Mesenchymal stem cell (in vitro differentiated cells and primary cell): ENCODE data around the gene ZDHHC13.

Experiments
- DNase-seq: peaks from one replicate; pipeline ENCODE4 v3.0.0-alpha.2; 2013
- H2AFZ ChIP-seq: one replicate; pipeline ENCODE4 v1.6.1; 2013; ENCODE audit warnings: low read depth, mild to moderate bottlenecking, control low read depth, inconsistent platforms, low read length, moderate library complexity
- H2AK5ac ChIP-seq: 2 replicates; pipeline ENCODE4 v1.6.1; 2013; ENCODE audit warnings: low read length, moderate library complexity, mild to moderate bottlenecking, inconsistent platforms; ENCODE audit not compliant: severe bottlenecking
- H2BK120ac ChIP-seq: one replicate; pipeline ENCODE4 v1.6.1; 2013; ENCODE audit warnings: low read depth, mild to moderate bottlenecking, inconsistent platforms, low read length, moderate library complexity
- H2BK12ac ChIP-seq, 2 experiments: one replicate each; pipeline ENCODE4 v1.6.1; 2013; ENCODE audit warnings: inconsistent platforms in 2 of 2, low read length in 2 of 2, mild to moderate bottlenecking in 2 of 2, moderate library complexity in 2 of 2, control low read depth in 1 of 2
- H2BK15ac ChIP-seq: one replicate; pipeline ENCODE4 v1.6.1; 2013; ENCODE audit warnings: mild to moderate bottlenecking, low read depth, inconsistent platforms; ENCODE audit not compliant: poor library complexity, severe bottlenecking
- H2BK5ac ChIP-seq: 2 replicates; pipeline ENCODE4 v1.6.1; 2013; ENCODE audit warnings: low read depth, mild to moderate bottlenecking, low read length, control low read depth, inconsistent platforms; ENCODE audit not compliant: poor library complexity, severe bottlenecking
- H3K14ac ChIP-seq, 2 experiments: one replicate each; pipeline ENCODE4 v1.6.1; 2013; ENCODE audit warnings: inconsistent platforms in 2 of 2, low read length in 2 of 2, control low read depth in 1 of 2, mild to moderate bottlenecking in 1 of 2, moderate library complexity in 1 of 2
- H3K18ac ChIP-seq, 2 experiments: one replicate each; pipeline ENCODE4 v1.6.1; 2013; ENCODE audit warnings: inconsistent platforms in 2 of 2, low read length in 2 of 2, control low read depth in 1 of 2, low read depth in 1 of 2, mild to moderate bottlenecking in 1 of 2
- H3K23ac ChIP-seq, 2 experiments: one replicate each; pipeline ENCODE4 v1.6.1; 2013; ENCODE audit warnings: inconsistent platforms in 2 of 2, low read length in 2 of 2, mild to moderate bottlenecking in 2 of 2, moderate library complexity in 2 of 2, control low read depth in 1 of 2
- H3K27ac ChIP-seq: 2 replicates; pipeline ENCODE4 v1.5.1; 2013; ENCODE audit warnings: mild to moderate bottlenecking, moderate library complexity, low read length, control low read depth, inconsistent platforms; ENCODE audit not compliant: poor library complexity, severe bottlenecking
- H3K27me3 ChIP-seq, 2 experiments: 2 replicates each; pipeline versions ENCODE4 v1.6.1 to v1.7.0; 2013; ENCODE audit warnings: low read length in 2 of 2, mild to moderate bottlenecking in 2 of 2, moderate library complexity in 2 of 2, control low read depth in 1 of 2, inconsistent platforms in 1 of 2; ENCODE audit not compliant: control insufficient read depth in 1 of 2, insufficient read depth in 1 of 2
- H3K36me3 ChIP-seq, 2 experiments: 2 replicates each; pipeline versions ENCODE4 v1.6.1 to v1.7.0; 2013; ENCODE audit warnings: low read length in 2 of 2, control low read depth in 1 of 2, inconsistent platforms in 1 of 2, low read depth in 1 of 2, mild to moderate bottlenecking in 1 of 2; ENCODE audit not compliant: insufficient read depth in 2 of 2, control insufficient read depth in 1 of 2
- H3K4ac ChIP-seq, 2 experiments: one replicate each; pipeline ENCODE4 v1.6.1; 2013; ENCODE audit warnings: inconsistent platforms in 2 of 2, low read length in 2 of 2, mild to moderate bottlenecking in 2 of 2, moderate library complexity in 2 of 2, control low read depth in 1 of 2, low read depth in 1 of 2
- H3K4me1 ChIP-seq: 2 replicates; pipeline ENCODE4 v1.6.1; 2013; ENCODE audit warnings: low read depth, low read length, control low read depth; ENCODE audit not compliant: control insufficient read depth, insufficient read depth
- H3K4me2 ChIP-seq: 2 replicates; pipeline ENCODE4 v1.6.1; 2013; ENCODE audit warnings: low read length, mild to moderate bottlenecking, inconsistent platforms; ENCODE audit not compliant: poor library complexity, severe bottlenecking
- H3K4me3 ChIP-seq, 2 experiments: 2 replicates each; pipeline versions ENCODE4 v1.5.1 to v1.7.0; 2013; ENCODE audit warnings: low read length in 2 of 2, mild to moderate bottlenecking in 2 of 2, control low read depth in 1 of 2, low read depth in 1 of 2; ENCODE audit not compliant: insufficient read depth in 1 of 2
- H3K79me1 ChIP-seq: replicated peaks from 2 replicates; pipeline ENCODE4 v1.6.1; 2013; ENCODE audit warnings: mild to moderate bottlenecking, control low read depth, low read length, inconsistent platforms; ENCODE audit not compliant: poor library complexity, severe bottlenecking
- H3K9ac ChIP-seq: 2 replicates; pipeline ENCODE4 v1.7.0; 2013; ENCODE audit warnings: mild to moderate bottlenecking, low read length, moderate library complexity
- H3K9me3 ChIP-seq: 2 replicates; pipeline ENCODE4 v1.7.0; 2013; ENCODE audit warnings: mild to moderate bottlenecking, low read length; ENCODE audit not compliant: control insufficient read depth
- H4K8ac ChIP-seq: one replicate; pipeline ENCODE4 v1.6.1; 2013; ENCODE audit warnings: inconsistent platforms, mild to moderate bottlenecking, low read length, moderate library complexity
- H4K91ac ChIP-seq: one replicate; pipeline ENCODE4 v1.6.1; 2013; ENCODE audit warnings: mild to moderate bottlenecking, low read length, inconsistent platforms
- WGBS: methylation state at CpG from one replicate; pipeline ENCODE4 v1.1.7; 2013; ENCODE audit warnings: mixed read lengths; 5-methylcytosine and 5-hydroxymethylcytosine counted together

The ZDHHC13 gene

GRCh38 chr11:19201737-19202605 lies 85.0 kb downstream of the ZDHHC13 start, which contains the start of gene CSRP3:
Gene CSRP3, minus strand, starts transcription at chr11:19201983. Its CDS starts 9,535 bp downstream, at chr11:19192448.
- Histone ChIP-seq H3K79me1 (no peaks in the 10 kb centered on the region), H3K9ac (peak within 1 kb of the TSS; percentile 28), H3K23ac (no peak within 1 kb of the TSS), H2AFZ (no peak within 1 kb of the TSS), H3K4me2 (no peak within 1 kb of the TSS), H2BK5ac (no peak within 1 kb of the TSS), H3K4me1 (no peaks in the 10 kb centered on the region), H3K4ac (no peak within 1 kb of the TSS), H2AK5ac (no peak within 1 kb of the TSS), H3K27me3 (peaks cover 4 to 26% of the 10 kb centered on the region in 2 experiments), H3K14ac (no peak within 1 kb of the TSS), H2BK120ac (no peak within 1 kb of the TSS), H2BK12ac (no peak within 1 kb of the TSS), H3K27ac (no peak within 1 kb of the TSS), H3K4me3 (no peak within 1 kb of the TSS), H3K18ac (no peak within 1 kb of the TSS), H3K36me3 (no peaks in the 10 kb centered on the region), H3K9me3 (no peaks in the 10 kb centered on the region), H4K8ac (no peak within 1 kb of the TSS), H4K91ac (no peak within 1 kb of the TSS), H2BK15ac (no peak within 1 kb of the TSS)
- WGBS, result 51% methylated on average over 5 of the region's 7 CpGs
- DNase-seq, result no peak

DNA sequence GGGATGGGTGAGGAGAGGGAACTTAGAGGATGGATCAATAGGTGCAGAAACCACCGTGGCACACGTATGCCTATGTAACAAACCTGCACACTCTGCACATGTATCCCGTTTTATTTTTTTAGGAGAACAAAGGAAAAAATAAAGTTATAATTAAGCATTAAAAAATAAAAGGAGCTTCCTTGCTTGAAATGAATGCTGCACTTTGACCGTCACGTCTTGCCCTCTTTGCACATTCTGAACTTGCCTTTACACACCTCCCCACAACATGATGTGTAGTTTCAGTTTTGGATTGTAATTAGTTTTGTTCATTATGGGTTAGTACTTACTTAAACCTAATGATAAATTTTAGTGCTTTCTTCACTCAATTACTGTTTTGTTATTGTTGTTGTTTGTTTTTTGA lies 87.9 kb downstream of the ZDHHC13 start:
- no peak overlapping the region for H2BK5ac ChIP-seq
- H3K79me1 ChIP-seq, result no peaks in the 10 kb centered on the region
- no peak overlapping the region for H3K4me2 ChIP-seq
- H2BK15ac ChIP-seq, result no peak overlapping the region
- no peak for DNase-seq
- no peak overlapping the region for H3K18ac ChIP-seq
- no peak overlapping the region for H3K14ac ChIP-seq
- H3K4me3 ChIP-seq, result no peak overlapping the region
- H2BK120ac ChIP-seq, result no peak overlapping the region
- no peak overlapping the region for H2AK5ac ChIP-seq
- no peaks in the 10 kb centered on the region for H3K4me1 ChIP-seq
- H4K8ac ChIP-seq, result no peak overlapping the region
- H2BK12ac ChIP-seq, result no peak overlapping the region
- H3K9me3 ChIP-seq, result no peaks in the 10 kb centered on the region
- WGBS, result no CpG with 5 or more reads among the region's 5 CpGs
- no peak overlapping the region for H3K23ac ChIP-seq
- H4K91ac ChIP-seq, result no peak overlapping the region
- no peak overlapping the region for H2AFZ ChIP-seq
- no peak overlapping the region for H3K9ac ChIP-seq
- H3K36me3 ChIP-seq, result no peaks in the 10 kb centered on the region
- H3K27ac ChIP-seq, result no peak overlapping the region
- H3K27me3 ChIP-seq, result peaks cover 12 to 39% of the 10 kb centered on the region in 2 experiments
- no peak overlapping the region for H3K4ac ChIP-seq

DNA sequence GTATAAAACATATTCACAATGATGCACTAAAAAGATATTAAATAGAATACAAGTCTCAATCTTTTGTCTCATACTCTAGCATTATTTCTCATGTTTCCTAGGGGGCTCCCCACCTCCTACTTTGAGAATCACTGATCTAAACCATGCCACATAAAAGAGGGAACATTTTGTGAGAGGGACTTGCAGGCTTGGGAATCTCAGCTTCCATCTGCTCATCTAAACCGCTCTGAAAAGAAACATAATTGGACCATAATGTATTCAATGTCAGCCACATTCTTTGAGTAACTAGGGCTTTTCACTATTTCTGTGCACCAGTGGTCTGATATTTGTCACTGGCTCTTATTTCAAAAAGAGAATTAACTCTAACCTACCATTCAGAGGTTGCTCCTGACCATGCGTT lies 91.2 kb downstream of the ZDHHC13 start:
- Histone ChIP-seq H2BK15ac (no peak overlapping the region), H3K79me1 (no peaks in the 10 kb centered on the region), H3K36me3 (no peaks in the 10 kb centered on the region), H3K4me3 (no peak overlapping the region), H2BK12ac (no peak overlapping the region), H3K27ac (no peak overlapping the region), H3K23ac (no peak overlapping the region), H3K4me2 (no peak overlapping the region), H3K9ac (no peak overlapping the region), H4K91ac (no peak overlapping the region), H2BK5ac (no peak overlapping the region), H3K9me3 (no peaks in the 10 kb centered on the region), H2AK5ac (no peak overlapping the region), H4K8ac (no peak overlapping the region), H3K14ac (no peak overlapping the region), H3K4me1 (no peaks in the 10 kb centered on the region), H3K4ac (no peak overlapping the region), H2BK120ac (no peak overlapping the region), H3K18ac (no peak overlapping the region), H2AFZ (no peak overlapping the region), H3K27me3 (peaks cover 13 to 58% of the 10 kb centered on the region in 2 experiments)
- no peak for DNase-seq
- 83% methylated on average over 2 of the region's 2 CpGs for WGBS

DNA sequence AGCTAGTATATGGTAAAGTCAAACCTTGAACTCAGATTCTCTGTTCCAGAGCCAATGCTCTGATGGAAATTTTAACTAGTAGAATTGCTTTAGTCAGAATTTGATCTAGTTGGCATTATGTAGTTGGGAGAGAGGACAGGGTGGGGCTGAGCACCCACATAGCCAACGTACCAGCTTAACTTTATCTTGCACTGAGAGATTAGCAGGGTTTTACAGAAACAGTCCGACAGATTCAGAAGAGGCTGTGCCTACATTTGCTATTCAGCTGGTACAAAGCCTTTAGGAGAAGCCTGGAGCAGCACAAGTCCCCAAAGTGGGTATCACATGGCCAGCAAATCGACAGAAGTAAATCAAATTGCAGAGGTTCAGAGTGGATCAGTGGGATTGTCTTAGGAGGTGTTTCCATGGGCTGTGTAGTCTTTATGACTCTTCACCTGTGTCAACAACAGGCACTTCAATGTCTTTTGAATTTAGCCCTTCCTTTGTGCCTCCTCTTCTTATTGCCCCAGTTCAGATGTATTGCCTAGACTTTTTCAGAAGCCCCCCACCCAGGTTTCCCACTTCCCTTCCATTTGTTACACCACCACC lies 92.1 kb downstream of the ZDHHC13 start:
- Histone ChIP-seq H3K9me3 (no peaks in the 10 kb centered on the region), H3K79me1 (no peaks in the 10 kb centered on the region), H2AK5ac (no peak overlapping the region), H4K8ac (no peak overlapping the region), H2BK120ac (no peak overlapping the region), H3K27ac (no peak overlapping the region), H3K4me2 (no peak overlapping the region), H2AFZ (no peak overlapping the region), H3K4me1 (no peaks in the 10 kb centered on the region), H3K27me3 (peaks cover 17 to 66% of the 10 kb centered on the region in 2 experiments), H3K18ac (no peak overlapping the region), H4K91ac (no peak overlapping the region), H2BK15ac (no peak overlapping the region), H3K4me3 (no peak overlapping the region), H2BK12ac (no peak overlapping the region), H3K36me3 (no peaks in the 10 kb centered on the region), H2BK5ac (no peak overlapping the region), H3K23ac (no peak overlapping the region), H3K4ac (no peak overlapping the region), H3K9ac (no peak overlapping the region), H3K14ac (no peak overlapping the region)
- WGBS, result 88% methylated on average over 3 of the region's 3 CpGs
- DNase-seq, result no peak
